ENCODE data around the gene DNAAF9.

GRCh38 chr20:3405139-3405538 is 2.3 kb downstream of the DNAAF9 start:
- TF ChIP-seq, protein P1, sequence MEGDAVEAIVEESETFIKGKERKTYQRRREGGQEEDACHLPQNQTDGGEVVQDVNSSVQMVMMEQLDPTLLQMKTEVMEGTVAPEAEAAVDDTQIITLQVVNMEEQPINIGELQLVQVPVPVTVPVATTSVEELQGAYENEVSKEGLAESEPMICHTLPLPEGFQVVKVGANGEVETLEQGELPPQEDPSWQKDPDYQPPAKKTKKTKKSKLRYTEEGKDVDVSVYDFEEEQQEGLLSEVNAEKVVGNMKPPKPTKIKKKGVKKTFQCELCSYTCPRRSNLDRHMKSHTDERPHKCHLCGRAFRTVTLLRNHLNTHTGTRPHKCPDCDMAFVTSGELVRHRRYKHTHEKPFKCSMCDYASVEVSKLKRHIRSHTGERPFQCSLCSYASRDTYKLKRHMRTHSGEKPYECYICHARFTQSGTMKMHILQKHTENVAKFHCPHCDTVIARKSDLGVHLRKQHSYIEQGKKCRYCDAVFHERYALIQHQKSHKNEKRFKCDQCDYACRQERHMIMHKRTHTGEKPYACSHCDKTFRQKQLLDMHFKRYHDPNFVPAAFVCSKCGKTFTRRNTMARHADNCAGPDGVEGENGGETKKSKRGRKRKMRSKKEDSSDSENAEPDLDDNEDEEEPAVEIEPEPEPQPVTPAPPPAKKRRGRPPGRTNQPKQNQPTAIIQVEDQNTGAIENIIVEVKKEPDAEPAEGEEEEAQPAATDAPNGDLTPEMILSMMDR (IDR thresholded peaks at IDR 0.05) = no peak
- no peak for TF ChIP-seq POLR2A (IDR thresholded peaks at IDR 0.05)

Measured in Peyer's patch (tissue), 4 donors.